ENCODE measurements around the gene NIT2.

DNA sequence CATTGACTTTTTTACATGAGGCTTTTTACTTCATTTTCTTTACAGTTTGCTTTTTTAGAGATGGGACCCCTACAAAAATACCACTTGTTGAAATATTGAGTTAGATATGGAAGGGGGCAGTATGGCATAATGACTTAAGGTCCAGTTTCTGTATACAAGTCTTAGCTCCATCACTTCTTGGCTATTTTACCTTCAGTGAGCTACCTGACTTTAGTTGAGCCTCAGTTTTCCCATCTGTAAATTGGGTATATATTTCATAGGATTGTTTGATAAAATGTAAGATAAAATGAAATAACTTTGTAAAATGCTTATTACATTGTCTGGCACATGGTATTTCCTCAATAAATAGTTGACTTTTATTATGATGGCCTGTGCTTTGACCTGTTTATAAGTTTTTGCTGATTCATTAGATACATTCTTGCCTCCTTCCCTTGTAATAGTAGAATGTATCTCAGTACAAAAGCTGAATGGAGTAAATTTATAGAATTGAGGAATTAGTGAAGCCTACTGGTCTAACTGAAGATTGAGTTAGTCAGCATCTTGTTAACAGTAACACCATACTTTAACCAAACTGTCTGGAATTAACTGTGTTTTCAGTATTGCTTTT is 46.2 kb upstream of the NIT2 start:
- TF ChIP-seq EZH2 (IDR thresholded peaks at IDR 0.05; ENCODE audit: insufficient read depth, poor library complexity, severe bottlenecking) = no peak
- no peak for TF ChIP-seq EZH2phosphoT487 (IDR thresholded peaks at IDR 0.05; ENCODE audit: insufficient read depth, low read depth)
